HG03354 (cell line): ENCODE measurements around the gene UBE2Q1.
A peak's percentile ranks its signal among the peaks of the same experiment; 100 is the strongest.

Source experiments
- ATAC-seq: cut with Tn5 transposase; IDR thresholded peaks from one replicate; pipeline ENCODE4 v1.9.1; 2021; ENCODE audit warnings: mild to moderate bottlenecking; ENCODE audit not compliant: unreplicated experiment, poor library complexity, severe bottlenecking

Gene UBE2Q1

DNA sequence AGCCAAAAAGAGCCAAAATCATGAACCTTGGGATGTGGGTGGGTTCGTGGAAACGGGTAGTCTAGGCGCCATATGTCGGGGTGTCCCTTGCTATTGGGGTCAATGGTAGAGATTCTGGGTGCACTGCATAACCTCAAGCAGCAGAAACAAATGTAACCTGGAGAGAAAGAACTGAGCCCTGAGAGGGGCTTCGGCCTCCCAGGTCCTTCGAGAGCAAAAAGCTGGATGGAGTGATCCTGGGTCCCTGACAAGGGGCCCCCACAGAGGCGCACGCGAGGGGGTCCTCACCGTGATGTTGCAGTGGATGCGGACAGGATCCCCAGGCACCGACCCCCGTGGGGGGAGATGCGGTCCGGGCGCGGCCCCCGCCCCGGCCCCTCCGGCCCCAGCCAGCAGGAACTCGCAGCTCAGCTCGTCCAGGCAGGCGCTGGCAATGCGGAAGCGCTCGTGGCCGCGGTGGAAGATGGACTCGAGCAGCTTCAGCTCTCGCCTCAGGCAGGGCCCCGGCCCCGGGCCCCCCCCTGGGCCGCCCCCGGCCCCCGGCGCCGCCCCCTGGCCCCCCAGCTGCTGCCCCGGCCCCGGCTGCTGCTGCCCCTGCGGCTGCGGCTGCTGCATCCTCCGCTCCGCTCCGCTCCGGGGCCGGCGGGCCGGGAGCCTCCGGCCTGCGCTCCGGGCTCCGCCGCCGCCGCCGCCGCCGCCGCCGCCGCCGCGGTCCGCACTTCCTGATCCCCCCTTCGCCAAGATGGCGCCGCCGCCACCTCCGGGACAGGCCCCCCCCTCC lies at the start of gene UBE2Q1:
UBE2Q1 (minus strand) TSS at position 724 of the 781 bp plus-strand sequence; CDS start at position 615, 109 bp downstream.
- peak; percentile 19 for ATAC-seq

DNA sequence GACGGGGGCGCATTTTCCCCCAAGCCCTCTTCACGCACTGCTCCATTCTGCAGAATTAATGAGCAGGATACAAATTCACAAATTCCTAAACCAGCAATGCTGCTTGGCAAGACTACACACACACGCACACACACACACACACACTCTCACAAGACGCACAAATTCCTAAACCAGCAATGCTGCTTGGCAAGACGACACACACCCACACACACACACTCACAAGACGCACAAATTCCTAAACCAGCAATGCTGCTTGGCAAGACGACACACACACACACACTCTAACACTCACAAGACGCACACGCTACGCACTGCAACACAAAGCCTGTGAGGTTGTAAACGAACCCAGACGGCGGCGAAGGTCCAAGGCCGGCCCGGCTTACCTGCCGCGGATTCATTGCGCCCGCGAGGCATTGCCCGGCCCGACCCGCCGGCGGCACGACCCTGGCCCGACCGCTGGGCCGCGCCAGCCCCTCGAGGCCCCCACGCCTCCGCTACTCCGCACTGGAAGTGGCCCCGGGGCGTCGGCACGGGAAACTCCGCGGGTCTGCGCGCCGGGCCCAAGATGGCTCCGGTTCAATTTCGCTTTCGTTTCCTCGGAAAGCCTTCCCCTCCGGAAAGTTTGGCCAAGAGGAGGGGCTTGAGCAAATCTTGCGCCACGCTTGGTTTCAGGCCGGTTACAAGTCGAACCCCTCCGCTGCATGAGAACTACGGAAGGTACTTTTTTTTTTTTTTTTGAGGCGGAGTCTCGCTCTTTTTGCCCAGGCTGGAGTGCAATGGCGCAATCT lies 49.3 kb upstream of the UBE2Q1 start, which contains the start of gene ADAR:
ADAR (minus strand) TSS at position 578 of the 788 bp plus-strand sequence; CDS start at position 398, 180 bp downstream.
- peak; percentile 76 for ATAC-seq

DNA sequence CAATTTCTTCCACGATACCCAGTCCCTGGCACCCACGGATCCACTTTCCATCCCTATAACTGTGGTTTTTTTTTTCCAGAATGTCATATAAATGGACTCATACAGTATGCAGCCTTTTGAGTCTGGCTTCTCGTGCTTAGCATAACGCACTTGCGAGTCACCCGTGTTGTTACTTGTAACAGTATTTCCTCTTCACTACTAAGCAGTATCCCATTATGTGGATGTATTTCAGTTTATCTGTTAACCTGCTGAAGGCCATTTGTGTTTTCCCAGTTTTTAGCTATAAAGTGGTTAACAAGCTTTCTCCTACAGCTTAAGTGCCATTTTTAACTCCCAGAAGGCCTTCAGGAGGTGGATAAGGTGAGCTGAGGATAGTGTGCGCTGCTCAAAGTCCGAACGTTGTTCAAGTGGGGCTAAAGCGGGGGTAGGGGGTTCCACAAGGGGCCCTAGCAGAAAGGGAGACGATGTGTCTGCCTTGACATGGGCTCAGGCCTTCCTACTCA lies 48.7 kb upstream of the UBE2Q1 start:
- ATAC-seq = peak; percentile 4

DNA sequence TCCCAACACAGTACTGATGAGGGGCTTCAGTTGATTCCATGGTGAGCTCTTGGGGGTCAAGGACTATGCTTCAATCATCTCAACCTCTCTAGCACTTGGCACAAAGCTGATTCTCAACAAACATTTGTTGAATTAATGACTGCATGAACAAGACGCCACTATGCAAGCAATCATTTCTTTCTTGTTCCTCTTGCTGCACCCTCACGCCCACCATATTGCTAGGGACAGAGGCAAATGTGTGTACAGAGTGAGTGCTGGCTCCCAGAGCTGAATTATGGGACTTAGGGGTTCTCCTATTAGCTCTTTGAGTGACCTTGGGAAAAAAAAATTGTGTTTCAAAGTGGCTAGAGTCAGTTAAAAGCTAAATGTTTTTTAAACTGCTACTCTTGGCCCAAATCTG lies 47.1 kb upstream of the UBE2Q1 start:
- ATAC-seq = no peak

DNA sequence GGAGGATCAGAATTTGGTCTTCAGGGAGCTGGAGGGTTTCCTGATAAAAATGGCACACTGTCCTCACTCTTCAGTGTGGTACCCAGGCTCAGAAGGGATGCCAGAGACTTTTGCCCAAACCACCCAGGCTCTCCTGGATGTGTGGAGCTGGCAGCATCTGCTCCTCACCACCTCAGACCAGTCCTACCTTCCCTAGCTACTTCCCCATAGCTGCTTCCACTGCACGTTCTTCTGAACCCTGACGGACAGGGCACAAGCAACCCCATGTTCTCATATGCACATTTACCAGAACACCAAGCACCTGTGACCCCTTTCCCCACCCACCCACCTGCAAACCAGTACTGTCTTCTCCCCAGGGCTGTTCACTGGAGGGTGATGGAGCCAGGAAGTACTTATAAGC lies 44.9 kb upstream of the UBE2Q1 start:
- no peak for ATAC-seq

DNA sequence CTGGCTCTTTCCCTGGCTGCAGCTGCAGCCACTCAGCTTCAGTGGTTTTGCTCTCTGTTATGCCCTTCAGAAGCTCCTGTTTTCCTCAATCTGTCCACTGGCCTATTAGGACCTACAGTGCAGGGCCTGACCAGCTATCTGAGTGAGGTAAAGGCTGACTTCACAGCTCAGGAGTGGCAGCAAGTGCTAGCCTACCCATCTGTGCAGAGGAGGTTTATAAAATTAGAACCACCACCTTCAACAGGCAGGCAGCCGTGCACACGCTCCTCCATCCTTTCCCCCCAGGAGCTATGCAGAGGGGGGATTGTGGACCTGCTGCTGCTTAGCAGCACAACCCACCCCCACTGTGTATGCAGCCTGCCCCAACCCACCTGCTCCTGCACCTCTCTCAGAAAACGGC lies 41.2 kb upstream of the UBE2Q1 start:
- no peak for ATAC-seq

DNA sequence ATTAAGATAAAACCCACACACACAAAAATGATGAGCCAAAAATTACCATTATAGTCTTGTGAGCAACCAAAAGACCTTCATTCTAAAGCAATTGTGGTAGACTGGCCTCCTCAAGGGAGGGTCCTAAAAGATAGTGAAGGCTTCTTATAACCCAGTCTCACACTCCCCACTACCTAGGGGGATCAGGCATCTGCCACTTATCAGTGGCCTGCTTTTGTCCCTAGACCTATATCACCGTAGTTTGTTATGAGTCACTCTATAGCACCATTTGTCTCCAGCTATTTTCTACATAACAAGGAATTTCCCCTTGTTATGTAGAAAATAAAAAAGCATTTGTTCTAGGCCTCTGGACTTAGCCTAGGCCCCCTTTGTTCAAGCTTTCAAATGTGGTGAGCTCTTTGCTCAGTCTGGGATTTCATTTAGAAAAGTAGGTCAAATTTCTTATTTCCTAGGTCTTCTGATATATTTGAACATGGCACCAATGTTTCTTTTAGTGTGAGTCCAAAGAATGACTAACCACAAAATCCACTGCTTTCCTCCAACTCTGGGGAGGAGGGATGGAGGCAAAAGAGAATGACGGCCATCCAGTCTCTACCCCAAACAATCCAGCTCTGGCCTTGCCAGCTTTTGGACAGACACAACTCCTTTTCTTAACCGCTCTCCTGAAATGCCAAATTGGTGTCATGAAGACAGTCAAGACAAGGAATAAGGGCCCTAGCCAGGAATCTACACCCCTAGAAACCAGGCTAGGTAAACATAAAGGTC lies 40.6 kb upstream of the UBE2Q1 start:
- no peak for ATAC-seq

DNA sequence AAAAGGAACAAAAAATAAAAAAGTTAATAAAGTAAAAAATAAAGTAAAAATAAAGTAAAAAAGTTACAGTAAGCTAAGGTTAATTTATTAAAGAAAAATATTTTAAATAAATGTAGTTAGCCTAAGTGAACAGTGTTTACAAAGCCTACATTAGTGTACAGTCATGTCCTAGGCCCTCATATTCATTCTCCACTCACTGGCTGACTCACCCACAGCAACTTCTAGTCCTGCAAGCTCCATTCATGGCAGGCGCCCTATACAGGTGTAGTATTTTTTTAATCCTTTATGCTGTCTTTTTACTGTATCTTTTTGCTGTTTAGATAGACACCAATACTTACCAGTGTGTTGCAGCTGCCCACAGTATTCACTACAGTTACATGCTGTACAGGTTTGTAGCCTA lies 37.2 kb upstream of the UBE2Q1 start:
- ATAC-seq = no peak

DNA sequence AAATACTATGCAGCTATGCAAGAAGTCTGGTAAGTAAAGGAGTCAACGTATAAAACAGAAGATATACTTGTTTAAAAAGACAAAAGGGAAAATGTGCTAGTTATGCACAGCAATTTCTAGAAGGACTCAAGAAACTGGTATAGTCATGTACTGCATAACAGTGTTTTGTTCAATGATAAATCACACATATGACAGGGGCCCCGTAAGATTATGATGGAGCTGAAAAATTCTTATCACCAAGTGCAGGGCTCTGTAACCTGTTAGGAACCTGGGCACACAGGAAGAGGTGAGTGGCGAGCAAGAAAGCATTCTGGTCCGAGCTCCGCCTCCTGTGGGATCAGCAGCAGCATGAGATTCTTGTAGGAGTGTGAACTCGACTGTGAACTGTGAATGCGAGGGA lies 36.3 kb upstream of the UBE2Q1 start:
- no peak for ATAC-seq

DNA sequence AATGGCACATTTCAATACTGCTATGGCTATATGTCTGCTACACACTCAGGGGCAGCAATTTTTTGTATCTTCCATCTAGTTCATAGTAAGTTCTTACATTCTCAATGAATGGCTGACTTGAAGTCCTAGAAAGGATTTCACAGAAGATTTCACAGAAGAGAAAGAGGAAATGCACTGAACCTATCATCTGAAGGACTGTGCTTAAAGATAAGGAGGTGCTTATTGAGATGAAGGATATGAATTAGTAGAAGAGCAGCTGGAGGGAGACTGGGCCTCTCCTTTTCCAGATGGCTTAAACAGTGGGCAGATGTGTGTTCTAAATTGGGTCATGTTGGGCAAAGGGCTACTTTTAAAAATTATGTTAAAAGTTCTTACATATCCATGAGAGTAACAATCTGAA lies 34.9 kb upstream of the UBE2Q1 start:
- no peak for ATAC-seq

DNA sequence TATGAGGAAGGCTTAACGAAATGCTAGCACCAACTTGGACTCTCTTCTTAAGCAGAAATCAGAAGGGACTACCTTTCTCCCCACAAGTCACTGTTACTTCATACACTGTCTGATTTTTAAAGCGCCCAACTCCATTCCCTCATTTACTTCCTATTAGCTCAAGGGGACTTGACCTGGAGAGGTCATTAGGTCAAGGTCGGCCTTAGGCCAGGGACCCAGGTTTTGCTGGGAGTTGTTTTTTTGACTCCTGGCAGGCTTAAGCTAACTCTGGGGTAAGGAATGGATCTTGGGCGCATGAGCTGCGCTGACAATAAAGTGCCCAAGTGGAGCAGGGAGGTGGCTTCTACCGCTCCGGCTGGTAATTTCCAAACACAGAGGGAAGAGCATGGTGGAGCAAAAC lies 32.7 kb upstream of the UBE2Q1 start:
- no peak for ATAC-seq

DNA sequence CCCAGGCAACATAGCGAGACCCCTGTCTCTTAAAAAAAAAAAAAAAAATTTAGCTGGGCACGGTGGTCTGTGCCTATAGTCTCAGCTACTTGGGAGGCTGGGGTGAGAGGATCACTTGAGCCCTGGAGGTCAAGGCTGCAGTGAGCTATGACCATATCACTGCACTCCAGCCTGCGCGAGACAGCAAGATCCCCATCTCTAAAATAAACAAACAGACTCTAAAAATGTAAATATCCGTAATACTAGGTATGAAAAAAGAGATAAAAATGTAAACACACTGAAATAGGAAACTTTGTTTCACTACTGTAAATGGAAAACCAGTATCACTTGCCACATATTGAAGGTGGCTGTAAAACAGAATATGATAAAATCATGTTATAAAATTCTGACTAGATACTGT lies 32.3 kb upstream of the UBE2Q1 start:
- ATAC-seq = no peak

DNA sequence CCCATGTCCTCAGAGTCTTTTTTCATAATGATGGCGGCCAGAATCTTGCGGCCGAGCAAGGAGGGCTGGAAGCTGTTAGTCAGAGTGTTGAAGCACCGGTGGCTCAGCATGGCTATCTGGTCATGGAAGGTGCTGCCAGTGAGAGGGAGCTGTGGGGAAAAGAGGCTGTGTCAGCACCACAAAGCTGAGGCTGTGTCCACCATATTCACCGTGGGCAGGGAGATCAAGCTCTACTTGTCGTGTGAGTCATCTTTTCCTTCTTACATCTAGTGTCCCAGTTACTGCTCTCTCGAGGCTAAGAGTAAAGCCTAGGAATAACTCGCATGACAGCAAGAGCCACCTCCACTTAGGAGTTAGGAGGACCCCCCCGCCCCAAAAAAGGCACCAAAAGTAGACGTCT lies 31.3 kb upstream of the UBE2Q1 start:
- ATAC-seq = no peak

DNA sequence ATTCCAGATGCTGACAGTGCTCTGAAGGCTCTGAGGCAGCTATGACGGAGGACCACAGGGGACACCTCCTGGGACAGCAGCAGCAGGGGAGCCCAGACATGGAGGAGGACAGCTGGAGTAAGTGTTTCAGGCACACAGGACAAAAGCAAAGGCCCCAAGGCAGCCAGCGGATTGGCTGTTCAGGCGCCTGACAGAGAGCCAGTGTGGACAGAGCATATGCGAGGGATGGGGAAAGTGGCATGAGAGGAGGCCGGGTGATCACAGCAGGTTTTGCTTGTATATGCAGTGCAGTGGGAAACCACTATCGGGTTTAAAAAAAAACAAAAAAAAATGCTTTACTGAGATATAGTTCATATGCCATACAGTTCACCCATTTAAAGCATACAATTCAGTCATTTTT lies 28.2 kb upstream of the UBE2Q1 start:
- no peak for ATAC-seq

DNA sequence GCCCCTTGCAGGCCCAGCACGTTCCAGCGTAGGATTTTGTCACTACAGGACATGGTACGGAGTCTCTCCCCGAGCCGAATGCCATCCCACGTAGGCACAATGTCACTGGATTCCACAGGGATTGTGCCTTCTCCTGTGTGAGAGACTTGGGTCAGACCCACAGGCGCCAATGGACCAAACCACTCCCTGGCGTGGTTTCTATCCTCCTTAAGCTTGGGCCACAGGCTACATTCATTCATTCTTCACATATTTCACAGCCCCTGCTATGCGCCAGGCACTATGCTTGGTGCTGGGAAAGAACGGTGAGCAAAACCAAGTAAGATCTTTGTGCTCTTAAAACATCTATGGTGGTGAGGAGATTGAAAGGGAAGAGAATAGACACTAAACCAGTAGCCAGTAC lies 27.8 kb upstream of the UBE2Q1 start:
- ATAC-seq = no peak

DNA sequence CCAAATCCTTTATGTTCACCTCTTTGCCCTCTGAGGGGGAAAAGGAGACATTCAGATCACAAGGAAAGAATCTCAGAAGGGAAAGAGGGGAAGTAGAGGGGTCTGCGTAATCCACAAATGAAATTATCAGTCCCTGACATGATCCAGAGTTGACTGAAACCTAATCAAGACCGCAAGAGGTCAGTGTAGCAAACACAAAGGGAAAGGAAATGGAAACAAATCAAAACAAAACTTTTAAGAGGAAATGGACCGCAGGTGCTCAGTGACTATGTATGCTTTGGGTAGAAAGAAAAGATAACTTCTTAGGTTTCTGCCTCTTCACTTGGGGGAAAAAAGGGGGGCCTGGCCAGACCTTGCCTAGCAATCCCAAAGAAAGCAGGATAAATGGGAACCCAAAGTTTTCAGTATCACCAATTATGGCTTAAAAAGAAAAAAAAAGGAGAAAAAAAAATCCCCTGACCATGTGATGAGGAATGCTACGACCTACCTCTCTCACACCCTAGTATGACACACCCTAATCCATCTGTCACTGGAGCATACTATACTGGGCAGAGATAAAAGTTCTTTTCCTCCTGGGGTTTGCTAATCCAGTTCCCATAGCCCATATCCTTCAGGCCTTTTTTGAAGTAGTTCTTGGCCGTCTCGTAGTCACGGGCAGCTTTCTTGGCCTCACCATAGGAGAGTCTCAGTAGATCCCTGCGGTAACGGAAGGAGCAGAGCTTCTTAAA lies 26.0 kb upstream of the UBE2Q1 start:
- ATAC-seq = no peak

DNA sequence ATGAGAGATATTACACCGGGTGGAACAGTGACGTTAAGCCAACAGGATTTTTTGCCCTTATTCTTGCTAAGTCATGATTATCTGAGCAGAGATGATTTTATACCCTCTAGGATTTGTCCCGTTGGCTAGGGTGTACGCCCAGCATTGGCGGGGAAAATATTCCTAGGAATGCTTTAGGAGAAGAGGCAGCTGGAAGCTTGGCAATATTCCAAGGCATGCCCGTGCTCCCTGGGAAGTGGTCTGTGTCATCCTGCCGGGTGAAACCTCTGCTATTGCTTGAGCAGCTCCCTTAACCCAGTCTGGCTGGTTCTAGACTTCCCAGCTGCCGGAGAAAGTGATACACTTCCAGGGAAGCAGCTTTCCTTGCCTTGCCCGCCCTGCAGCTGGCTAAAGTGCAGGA lies 25.3 kb upstream of the UBE2Q1 start:
- ATAC-seq = no peak

DNA sequence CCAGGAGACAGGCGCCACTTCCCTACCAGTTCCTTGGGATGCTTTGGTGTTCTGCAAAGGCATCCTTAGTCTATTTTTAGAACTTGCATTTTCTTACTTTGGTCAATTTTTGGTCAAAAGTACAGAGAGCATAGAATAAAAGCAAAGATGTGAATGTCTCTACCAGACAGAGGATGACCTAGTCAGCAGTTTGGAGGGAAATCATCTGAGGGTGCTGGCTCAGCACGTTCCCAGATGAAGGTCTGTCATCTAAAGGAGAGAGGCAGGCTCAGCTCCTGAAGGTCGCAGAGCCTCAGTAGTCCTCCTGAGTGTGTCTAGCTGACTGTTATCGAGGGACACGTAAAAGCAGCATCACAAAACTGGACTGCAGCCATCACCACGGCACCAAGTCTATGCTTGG lies 24.4 kb upstream of the UBE2Q1 start:
- ATAC-seq = no peak

DNA sequence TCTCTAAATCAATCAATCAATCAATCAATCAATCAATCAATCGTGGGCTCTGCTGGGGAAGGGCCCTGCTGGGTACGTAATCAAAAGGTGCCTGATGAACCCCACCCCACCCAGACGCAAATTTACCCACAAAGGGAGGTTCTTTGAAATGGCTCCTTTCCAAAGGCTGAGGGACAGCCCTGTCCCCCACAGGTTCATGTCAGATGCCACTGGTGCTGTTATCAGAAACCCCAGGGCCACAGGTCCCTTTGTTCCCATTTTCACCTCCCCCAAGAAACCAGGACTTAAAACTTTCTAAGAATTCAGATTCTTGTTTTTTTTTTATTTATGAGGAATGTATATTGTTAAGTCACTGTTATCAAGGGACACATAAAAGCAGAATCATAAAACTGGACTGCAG lies 23.3 kb upstream of the UBE2Q1 start:
- ATAC-seq = no peak

DNA sequence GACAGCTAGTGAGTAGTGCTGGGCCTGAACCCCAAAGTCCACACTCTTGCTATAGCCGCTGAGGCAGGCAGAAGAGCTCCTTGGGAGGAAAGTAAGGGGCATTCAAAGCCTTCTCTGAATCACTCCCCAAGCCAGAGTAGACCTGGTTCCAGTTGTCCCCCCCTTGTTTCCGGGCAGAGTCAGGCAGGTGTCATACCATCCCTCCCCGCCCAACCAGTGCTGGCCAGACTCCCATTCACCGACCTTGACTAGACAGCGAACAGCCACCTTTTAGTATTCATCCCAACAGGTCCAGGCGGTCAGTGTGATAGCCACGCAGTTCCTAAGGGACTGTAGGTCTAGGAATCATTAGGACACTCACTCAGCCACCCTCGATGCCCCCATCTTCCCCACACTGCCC lies 20.9 kb upstream of the UBE2Q1 start:
- no peak for ATAC-seq
